AG09309 (cell line): ENCODE data around the gene HOXA9.

Experiments
- DNase-seq: peaks from one replicate; pipeline ENCODE4 v3.0.0-alpha.2; 2010; ENCODE audit warnings: low read depth
- H3K4me3 ChIP-seq: 2 replicates; pipeline ENCODE4 v1.5.1; 2011; ENCODE audit warnings: mild to moderate bottlenecking, low read depth, low read length, moderate library complexity; ENCODE audit not compliant: control insufficient read depth
- CTCF ChIP-seq: IDR thresholded peaks from 2 replicates; pipeline ENCODE4 v1.5.1; 2011; ENCODE audit warnings: mild to moderate bottlenecking, low read depth, low read length, inconsistent platforms; ENCODE audit not compliant: insufficient read depth, control insufficient read depth; ENCODE audit errors: missing control alignments

The HOXA9 gene

GRCh38 chr7:27165089-27165995 lies at the start of gene HOXA9:
HOXA9 (minus strand) TSS chr7:27165537; CDS start chr7:27165457, 80 bp downstream.
- H3K4me3 ChIP-seq = peak within 1 kb of the TSS; percentile 87
- peak; percentile 98 for DNase-seq
- no peak for TF ChIP-seq CTCF

- no peak for TF ChIP-seq CTCF
- no peak overlapping the region for H3K4me3 ChIP-seq
- no peak for DNase-seq
Measured at GRCh38 chr7:27214239-27214950, 49.1 kb upstream of the HOXA9 start.

GRCh38 chr7:27213433-27214238 lies 48.3 kb upstream of the HOXA9 start:
- DNase-seq = no peak
- TF ChIP-seq CTCF = no peak
- no peak overlapping the region for H3K4me3 ChIP-seq

GRCh38 chr7:27212497-27213432 lies 47.4 kb upstream of the HOXA9 start:
- TF ChIP-seq CTCF = no peak
- DNase-seq = no peak
- no peak overlapping the region for H3K4me3 ChIP-seq

- DNase-seq = no peak
- H3K4me3 ChIP-seq = no peak overlapping the region
- no peak for TF ChIP-seq CTCF
Measured at GRCh38 chr7:27211764-27212204, 46.4 kb upstream of the HOXA9 start.

GRCh38 chr7:27211084-27211446 lies 45.7 kb upstream of the HOXA9 start:
- no peak for DNase-seq
- H3K4me3 ChIP-seq = no peak overlapping the region
- no peak for TF ChIP-seq CTCF
